HCT116 (cell line): ENCODE data around the gene TPSD1. TPM values are rescaled to one million over a fixed set of nuclear protein-coding genes. Genes with fewer than 3 reads are reported as not detected.

ENCODE experiments used
- ATAC-seq: fragments of 200-7000 bp; cut with Tn5 transposase; 2 replicates; pipeline ENCODE4 v1.9.1; 2020; ENCODE audit warnings: mild to moderate bottlenecking, moderate library complexity
- BruUV-seq: library from RNA; stranded (reverse); fragments of 400-500 nt; replicated peaks from 2 replicates; lab custom pipeline; 2021; lab: Mats Ljungman, UMichigan
- CTCF ChIA-PET: fragments of 300-600 bp; sonication (Branson Sonifier 250); formaldehyde crosslinking; loops from one replicate; lab custom pipeline; 2021; ENCODE audit warnings: antibody characterized with exemption; lab: Charles Lee
- POLR2A ChIA-PET: fragments of 300-600, 350-600 bp; sonication (Branson Sonifier 250); formaldehyde crosslinking; loops from one replicate; lab custom pipeline; 2021; ENCODE audit warnings: antibody characterized with exemption; lab: Charles Lee
- RAD21 ChIA-PET, 2 experiments: fragments of 300-600 bp; sonication (Branson Sonifier 250); formaldehyde crosslinking; loops; one replicate each; lab custom pipeline; 2023; ENCODE audit warnings: low total read pairs in 2 of 2; ENCODE audit not compliant: uncharacterized antibody in 2 of 2, unreplicated experiment in 2 of 2, low non-redundant PET in 1 of 2; lab: Charles Lee
- DNase-seq: peaks from one replicate; pipeline ENCODE4 v3.0.0-alpha.2; 2010; ENCODE audit warnings: low read depth, low spot score
- H2AFZ ChIP-seq: fragments of 200-600 bp; shearing (Covaris generic), sonication (generic); 2 replicates; pipeline ENCODE4 v1.6.1; 2017; ENCODE audit warnings: low read depth, mixed run types, mixed read lengths, antibody characterized with exemption, low read length; ENCODE audit not compliant: poor library complexity, severe bottlenecking
- H3K27ac ChIP-seq: 2 replicates; pipeline ENCODE4 v1.5.1; 2012; ENCODE audit warnings: low read depth, low read length
- H3K27me3 ChIP-seq: fragments of 200-600 bp; sonication (generic); 2 replicates; pipeline ENCODE4 v1.6.1; 2016; ENCODE audit warnings: mixed run types, low read length, mixed read lengths; ENCODE audit not compliant: insufficient read depth
- H3K36me3 ChIP-seq, 2 experiments: fragments of 200-500 bp in 1 of 2; fragments of 200-600 bp in 1 of 2; sonication (Bioruptor generic) in 1 of 2; sonication (generic) in 1 of 2; 2 replicates each; pipeline versions ENCODE4 v1.5.1 to v1.6.1; 2014 to 2016; ENCODE audit warnings: low read length in 2 of 2, inconsistent platforms in 1 of 2, mixed read lengths in 1 of 2, mixed run types in 1 of 2; ENCODE audit not compliant: insufficient read depth in 2 of 2, control insufficient read depth in 1 of 2
- H3K4me1 ChIP-seq, 2 experiments: fragments of 200-600 bp in 1 of 2; sonication (generic) in 1 of 2; 2 replicates each; pipeline versions ENCODE4 v1.5.1 to v1.6.1; 2012 to 2017; ENCODE audit warnings: low read length in 2 of 2, inconsistent platforms in 1 of 2, mild to moderate bottlenecking in 1 of 2, mixed read lengths in 1 of 2, mixed run types in 1 of 2, moderate library complexity in 1 of 2; ENCODE audit not compliant: insufficient read depth in 2 of 2, control insufficient read depth in 1 of 2
- H3K4me2 ChIP-seq: fragments of 200-600 bp; sonication (generic); 2 replicates; pipeline ENCODE4 v1.6.1; 2017; ENCODE audit warnings: mixed run types, low read length, mixed read lengths
- H3K4me3 ChIP-seq, 2 experiments: fragments of 200-600 bp in 1 of 2; sonication (generic) in 1 of 2; replicated peaks in 1 of 2; 2 replicates each; pipeline ENCODE4 v1.5.1; 2011 to 2016; ENCODE audit warnings: low read length in 2 of 2, control low read depth in 1 of 2, low read depth in 1 of 2, mild to moderate bottlenecking in 1 of 2, mixed read lengths in 1 of 2, mixed run types in 1 of 2
- H3K79me2 ChIP-seq: fragments of 200-600 bp; sonication (generic); 2 replicates; pipeline ENCODE4 v1.6.1; 2017; ENCODE audit warnings: mild to moderate bottlenecking, mixed run types, low read length, moderate library complexity, mixed read lengths; ENCODE audit not compliant: insufficient read depth
- H3K9ac ChIP-seq: fragments of 200-600 bp; sonication (generic); 2 replicates; pipeline ENCODE4 v1.6.1; 2016; ENCODE audit warnings: low read length, mixed read lengths
- H3K9me2 ChIP-seq: fragments of 200-600 bp; sonication (generic), shearing (Covaris generic); 2 replicates; pipeline ENCODE4 v1.6.1; 2017; ENCODE audit warnings: mixed run types, mild to moderate bottlenecking, moderate library complexity; ENCODE audit not compliant: insufficient read depth
- H3K9me3 ChIP-seq, 2 experiments: fragments of 200-500 bp in 1 of 2; fragments of 200-600 bp in 1 of 2; sonication (Bioruptor generic) in 1 of 2; sonication (generic) in 1 of 2; 2 replicates each; pipeline ENCODE4 v1.6.1; 2014 to 2017; ENCODE audit warnings: low read length in 2 of 2, mixed read lengths in 2 of 2, inconsistent platforms in 1 of 2, low read depth in 1 of 2, mild to moderate bottlenecking in 1 of 2, mixed run types in 1 of 2, moderate library complexity in 1 of 2; ENCODE audit not compliant: control insufficient read depth in 1 of 2, insufficient read depth in 1 of 2
- H4K20me1 ChIP-seq: fragments of 200-600 bp; sonication (generic), shearing (Covaris generic); 2 replicates; pipeline ENCODE4 v1.6.1; 2017; ENCODE audit warnings: mixed run types, mild to moderate bottlenecking, moderate library complexity; ENCODE audit not compliant: insufficient read depth
- CBX3 ChIP-seq: IDR thresholded peaks from 2 replicates; pipeline ENCODE4 v1.6.1; 2012; ENCODE audit warnings: low read depth
- CTCF ChIP-seq, 3 experiments: fragments of 200-600 bp in 1 of 3; sonication (generic) in 1 of 3; IDR thresholded peaks in 2 of 3; conservative IDR thresholded peaks in 1 of 3; 2 replicates each; pipeline ENCODE4 v1.5.1; 2012 to 2017; ENCODE audit warnings: low read depth in 2 of 3, low read length in 2 of 3, antibody characterized with exemption in 1 of 3, borderline replicate concordance in 1 of 3, control low read depth in 1 of 3, mild to moderate bottlenecking in 1 of 3, mixed read lengths in 1 of 3, mixed run types in 1 of 3, moderate library complexity in 1 of 3; ENCODE audit not compliant: insufficient read depth in 1 of 3
- FOSL1 ChIP-seq: IDR thresholded peaks from 2 replicates; pipeline ENCODE4 v1.6.1; 2012; ENCODE audit warnings: low read depth
- MAX ChIP-seq: IDR thresholded peaks from 2 replicates; pipeline ENCODE4 v1.6.1; 2012
- POLR2A ChIP-seq: IDR thresholded peaks from 2 replicates; pipeline ENCODE4 v1.7.0; 2011; ENCODE audit warnings: borderline replicate concordance; ENCODE audit not compliant: insufficient read depth, insufficient read length; ENCODE audit errors: extremely low read depth
- REST ChIP-seq: IDR thresholded peaks from 2 replicates; pipeline ENCODE4 v1.6.1; 2012; ENCODE audit warnings: low read depth
- SIN3A ChIP-seq: IDR thresholded peaks from 2 replicates; pipeline ENCODE4 v1.6.1; 2012; ENCODE audit warnings: low read depth
- intact Hi-C: fragments of 100-400 bp; cut with micrococcal nuclease; formaldehyde crosslinking; loops from 2 replicates; pipeline ENCODE4 v1.10.0; 2022
- total RNA-seq: library from RNA; stranded (reverse); gene quantifications from one replicate; pipeline ENCODE4 v1.2.1, GENCODE V29; 2021; ENCODE audit not compliant: unreplicated experiment

TPSD1 gene
- total RNA-seq, 1 experiment from 2014 or later: not detected

GRCh38 chr16:1258225-1258600 lies 2.3 kb downstream of the TPSD1 start:
- Histone ChIP-seq H3K4me3 (no peak overlapping the region), H3K79me2 (no peaks in the 10 kb centered on the region), H3K27ac (no peak overlapping the region), H3K27me3 (peaks cover 4% of the 10 kb centered on the region; the same call in 1 of the 2 replicates), H2AFZ (no peak overlapping the region), H3K36me3 (no peaks in the 10 kb centered on the region), H4K20me1 (no peaks in the 10 kb centered on the region), H3K4me2 (no peak overlapping the region), H3K9me3 (no peaks in the 10 kb centered on the region), H3K4me1 (peaks cover 4 to 13% of the 10 kb centered on the region in 2 experiments; a peak in 3 of 4 replicates), H3K9ac (no peak overlapping the region), H3K9me2 (no peaks in the 10 kb centered on the region)
- TF ChIP-seq POLR2A: no peak
- no peak for TF ChIP-seq CBX3
- TF ChIP-seq REST: no peak
- no peak for TF ChIP-seq CTCF (IDR thresholded peaks at IDR 0.05 in 2 of 3, conservative IDR thresholded peaks at IDR 0.05 in 1 of 3; ENCODE audit: borderline replicate concordance in 1 of 3, insufficient read depth in 1 of 3, low read depth in 2 of 3, low read length in 2 of 3)
- TF ChIP-seq FOSL1: no peak
- no peak for TF ChIP-seq SIN3A
- no peak for TF ChIP-seq MAX
- RAD21 ChIA-PET: no interaction called here
- POLR2A ChIA-PET: no interaction called here
- DNase-seq (no peak), ATAC-seq (peak; percentile 59)
- intact Hi-C loops: no loop called here
- CTCF ChIA-PET: no interaction called here
- no TSS peak for BruUV-seq
